CD8-positive, alpha-beta memory T cell (primary cell): ENCODE measurements around the gene IL16. TPM values are rescaled to one million over a fixed set of nuclear protein-coding genes. Genes with fewer than 3 reads are reported as not detected.

Experiments
- CTCF ChIA-PET: fragments of 350-600 bp; sonication (Branson Sonifier 250); formaldehyde crosslinking; loops from one replicate; lab custom pipeline; 2021; ENCODE audit warnings: antibody characterized with exemption; lab: Charles Lee
- POLR2A ChIA-PET: fragments of 350-600 bp; sonication (Branson Sonifier 250); formaldehyde crosslinking; loops from one replicate; lab custom pipeline; 2021; ENCODE audit warnings: antibody characterized with exemption; lab: Charles Lee
- DNase-seq, 5 donors: peaks; one replicate each; pipeline versions ENCODE4 v3.0.0 to v3.0.0-alpha.2; 2020 to 2022; ENCODE audit warnings: mixed read lengths in 1 of 5
- H3K27ac ChIP-seq: one replicate; pipeline ENCODE4 v1.7.0; 2013; ENCODE audit warnings: low read depth, mild to moderate bottlenecking, low read length, moderate library complexity
- H3K27me3 ChIP-seq: 2 replicates; pipeline ENCODE4 v1.7.0; 2013; ENCODE audit warnings: low read length, mild to moderate bottlenecking; ENCODE audit not compliant: insufficient read depth, poor library complexity, severe bottlenecking
- H3K36me3 ChIP-seq: 2 replicates; pipeline ENCODE4 v1.7.0; 2013; ENCODE audit warnings: mild to moderate bottlenecking, low read length, moderate library complexity; ENCODE audit not compliant: insufficient read depth
- H3K4me1 ChIP-seq: 2 replicates; pipeline ENCODE4 v1.7.0; 2013; ENCODE audit warnings: mild to moderate bottlenecking, low read length, moderate library complexity; ENCODE audit not compliant: insufficient read depth
- H3K4me3 ChIP-seq: 2 replicates; pipeline ENCODE4 v1.7.0; 2013; ENCODE audit warnings: mild to moderate bottlenecking, low read length
- H3K9me3 ChIP-seq: 2 replicates; pipeline ENCODE4 v1.7.0; 2013; ENCODE audit warnings: mild to moderate bottlenecking, low read length
- H3K27ac Mint-ChIP-seq, 8 donors: one replicate each; pipeline ENCODE4 v1.8.0; 2020 to 2021; ENCODE audit warnings: mixed read lengths in 8 of 8, mild to moderate bottlenecking in 6 of 8, inconsistent platforms in 3 of 8, moderate library complexity in 3 of 8
- H3K27me3 Mint-ChIP-seq, 2 donors: one replicate each; pipeline ENCODE4 v1.8.0; 2020 to 2021; ENCODE audit warnings: mixed read lengths in 2 of 2, mild to moderate bottlenecking in 1 of 2, moderate library complexity in 1 of 2
- H3K36me3 Mint-ChIP-seq, 3 donors: one replicate each; pipeline ENCODE4 v1.8.0; 2020 to 2021; ENCODE audit warnings: mixed read lengths in 3 of 3, inconsistent platforms in 1 of 3, mild to moderate bottlenecking in 1 of 3
- H3K4me1 Mint-ChIP-seq, 3 donors: one replicate each; pipeline ENCODE4 v1.8.0; 2020 to 2021; ENCODE audit warnings: mixed read lengths in 3 of 3, inconsistent platforms in 1 of 3, mild to moderate bottlenecking in 1 of 3
- H3K4me3 Mint-ChIP-seq, 7 donors: one replicate each; pipeline ENCODE4 v1.8.0; 2020 to 2021; ENCODE audit warnings: mixed read lengths in 7 of 7, mild to moderate bottlenecking in 6 of 7, moderate library complexity in 4 of 7, inconsistent platforms in 2 of 7
- H3K9me3 Mint-ChIP-seq, 5 donors: one replicate each; pipeline ENCODE4 v1.8.0; 2020 to 2022; ENCODE audit warnings: mixed read lengths in 5 of 5, mild to moderate bottlenecking in 3 of 5, moderate library complexity in 2 of 5, inconsistent platforms in 1 of 5
- polyA plus RNA-seq: library from polyadenylated mRNA; unstranded; fragments of 300-500 nt; fragmentation: Illumina TruSeq; gene quantifications from one replicate; pipeline ENCODE4 v1.2.3, GENCODE V29; 2021
- total RNA-seq, 2 experiments: library from RNA; stranded (reverse); gene quantifications; one replicate each; pipeline ENCODE4 v1.2.3, GENCODE V29; 2021

The IL16 gene
- total and polyA plus RNA-seq, 3 experiments from 2014 or later: 73.4 to 310 (median 73.8) TPM

GRCh38 chr15:81255315-81255957 is 58.8 kb downstream of the IL16 start:
- Mint-ChIP-seq H3K9me3 (peaks cover 0 to 2% (median 0%) of the 10 kb centered on the region in 5 donors), H3K4me1 (no peaks in the 10 kb centered on the region), H3K4me3 (no peak overlapping the region), H3K27ac (no peak overlapping the region), H3K36me3 (peaks cover 0 to 4% (median 0%) of the 10 kb centered on the region in 3 donors), H3K27me3 (peaks cover 10 to 73% of the 10 kb centered on the region in 2 donors)
- Histone ChIP-seq H3K36me3 (no peaks in the 10 kb centered on the region), H3K4me1 (no peaks in the 10 kb centered on the region), H3K27ac (no peak overlapping the region), H3K4me3 (no peak overlapping the region), H3K9me3 (no peaks in the 10 kb centered on the region), H3K27me3 (peaks cover 5% of the 10 kb centered on the region)
- CTCF ChIA-PET: interaction anchor here (4.0 kb wide), 1 partner anchor 11 kb away, joined by 25 read pairs; no protein-coding TSS in a partner anchor
- POLR2A ChIA-PET: no interaction called here
- no peak for DNase-seq

DNA sequence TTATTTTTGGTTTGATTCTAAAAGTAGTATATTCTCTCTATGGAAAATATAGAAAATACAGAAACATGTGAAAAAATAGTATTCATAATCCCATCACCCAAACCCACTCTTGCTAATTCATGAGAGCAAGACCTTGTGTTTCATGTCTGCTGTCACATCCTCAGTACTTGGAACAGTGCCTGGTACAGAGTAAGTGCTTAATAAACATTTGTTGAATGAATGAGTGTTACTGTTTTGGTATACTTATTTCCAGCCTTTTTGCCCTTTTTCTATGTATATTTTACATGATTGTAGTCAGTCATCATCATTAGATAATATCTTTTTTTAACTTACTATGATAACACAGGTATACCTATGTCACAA is 59.3 kb downstream of the IL16 start:
- no peaks in the 10 kb centered on the region for H3K4me1 Mint-ChIP-seq
- no peak overlapping the region for H3K27ac ChIP-seq
- H3K27me3 Mint-ChIP-seq: peaks cover 10 to 70% of the 10 kb centered on the region in 2 donors
- no peak overlapping the region for H3K4me3 ChIP-seq
- peaks cover 5% of the 10 kb centered on the region for H3K27me3 ChIP-seq
- H3K36me3 ChIP-seq: no peaks in the 10 kb centered on the region
- peaks cover 0 to 2% (median 0%) of the 10 kb centered on the region in 5 donors for H3K9me3 Mint-ChIP-seq
- CTCF ChIA-PET: interaction anchor here (4.0 kb wide), 1 partner anchor 10 kb away, joined by 25 read pairs; no protein-coding TSS in a partner anchor
- H3K4me3 Mint-ChIP-seq: no peak overlapping the region
- no peak overlapping the region for H3K27ac Mint-ChIP-seq
- POLR2A ChIA-PET: no interaction called here
- H3K9me3 ChIP-seq: no peaks in the 10 kb centered on the region
- peaks cover 0 to 4% (median 0%) of the 10 kb centered on the region in 3 donors for H3K36me3 Mint-ChIP-seq
- DNase-seq: no peak
- no peaks in the 10 kb centered on the region for H3K4me1 ChIP-seq

DNA sequence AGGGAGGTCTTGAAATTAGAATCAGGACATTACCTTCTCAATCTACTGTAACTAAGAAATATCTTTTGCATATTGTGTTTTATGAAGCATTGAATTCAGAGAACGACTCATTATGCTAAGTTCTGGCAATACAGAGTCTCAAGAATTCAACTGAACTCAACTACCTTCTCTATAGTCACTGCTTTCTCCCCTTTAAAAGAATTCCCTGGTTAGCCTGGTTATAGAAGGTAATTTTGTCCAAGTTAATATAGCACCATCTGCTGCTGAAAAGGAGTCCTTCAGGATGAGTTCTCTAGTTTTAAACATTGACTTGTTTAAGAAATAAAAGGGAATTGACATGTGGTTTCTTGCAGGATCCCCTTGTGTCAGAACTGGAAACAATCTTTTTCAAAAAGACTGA is 60.2 kb downstream of the IL16 start:
- CTCF ChIA-PET: interaction anchor here (1.5 to 4.0 kb wide), 2 partner anchors 9 kb away, joined by 5 to 25 read pairs; no protein-coding TSS in a partner anchor

DNA sequence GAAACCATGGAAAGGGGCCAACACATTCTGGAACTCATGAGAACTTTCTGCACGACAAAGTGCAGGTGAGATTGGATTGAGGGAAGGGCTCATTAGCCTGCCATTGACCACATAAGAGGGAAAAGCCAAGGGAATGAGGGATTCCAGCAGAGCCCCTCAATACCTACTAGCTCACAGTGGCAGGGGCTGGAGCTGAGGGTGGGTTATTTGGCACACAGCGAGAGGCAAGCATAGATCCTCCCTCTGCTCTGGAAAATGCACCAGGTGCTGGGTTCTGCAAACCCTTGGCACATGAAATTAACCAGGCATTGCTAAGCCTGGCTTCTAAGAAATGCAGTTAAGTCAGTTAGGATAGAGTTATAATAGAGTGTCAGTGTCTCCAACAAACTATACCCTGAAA is 60.8 kb downstream of the IL16 start:
- no peaks in the 10 kb centered on the region for H3K36me3 ChIP-seq
- H3K9me3 Mint-ChIP-seq: no peaks in the 10 kb centered on the region
- ChIA-PET POLR2A (no interaction called here), CTCF (interaction anchor here (1.2 to 1.5 kb wide), 2 partner anchors 9 to 801 kb away, joined by 3 to 5 read pairs; no protein-coding TSS in a partner anchor)
- peaks cover 5 to 56% of the 10 kb centered on the region in 2 donors for H3K27me3 Mint-ChIP-seq
- no peak overlapping the region for H3K27ac ChIP-seq
- H3K4me1 Mint-ChIP-seq: no peaks in the 10 kb centered on the region
- no peaks in the 10 kb centered on the region for H3K4me1 ChIP-seq
- DNase-seq: no peak
- H3K9me3 ChIP-seq: no peaks in the 10 kb centered on the region
- H3K4me3 Mint-ChIP-seq: no peak overlapping the region
- no peaks in the 10 kb centered on the region for H3K36me3 Mint-ChIP-seq
- peaks cover 5% of the 10 kb centered on the region for H3K27me3 ChIP-seq
- no peak overlapping the region for H3K4me3 ChIP-seq
- no peak overlapping the region for H3K27ac Mint-ChIP-seq

More for the DNA sequence above, 60.2 kb downstream of the IL16 start:
- H3K27ac Mint-ChIP-seq: no peak overlapping the region
- H3K9me3 ChIP-seq: no peaks in the 10 kb centered on the region
- no peak overlapping the region for H3K27ac ChIP-seq
- H3K36me3 ChIP-seq: no peaks in the 10 kb centered on the region
- no peaks in the 10 kb centered on the region for H3K36me3 Mint-ChIP-seq
- no peaks in the 10 kb centered on the region for H3K4me1 ChIP-seq
- no peaks in the 10 kb centered on the region for H3K9me3 Mint-ChIP-seq
- no peak overlapping the region for H3K4me3 Mint-ChIP-seq
- H3K27me3 Mint-ChIP-seq: peaks cover 7 to 60% of the 10 kb centered on the region in 2 donors
- H3K4me1 Mint-ChIP-seq: no peaks in the 10 kb centered on the region
- no peak overlapping the region for H3K4me3 ChIP-seq
- POLR2A ChIA-PET: no interaction called here
- peaks cover 5% of the 10 kb centered on the region for H3K27me3 ChIP-seq
- no peak for DNase-seq

DNA sequence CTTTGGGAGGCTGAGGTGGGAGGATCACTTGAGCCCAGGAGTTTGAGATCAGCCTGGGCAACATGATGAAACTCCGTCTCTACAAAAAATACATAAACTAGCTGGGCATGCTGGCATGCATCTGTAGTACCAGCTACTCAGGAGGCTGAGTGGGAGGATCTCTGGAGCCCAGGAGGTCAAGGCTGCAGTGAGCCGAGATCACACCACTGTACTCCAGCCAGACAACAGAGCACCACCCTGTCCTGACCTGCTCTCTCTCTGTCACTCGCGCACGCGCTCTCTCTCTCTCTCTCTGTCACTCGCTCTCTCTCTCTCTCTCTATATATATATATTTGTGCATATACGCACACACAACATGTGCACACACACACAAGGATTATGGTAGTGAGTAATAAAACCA is 61.8 kb downstream of the IL16 start:
- H3K36me3 ChIP-seq: no peaks in the 10 kb centered on the region
- Mint-ChIP-seq H3K27me3 (peaks cover 5 to 46% of the 10 kb centered on the region in 2 donors), H3K9me3 (no peaks in the 10 kb centered on the region), H3K27ac (no peak overlapping the region), H3K4me1 (no peaks in the 10 kb centered on the region), H3K36me3 (no peaks in the 10 kb centered on the region), H3K4me3 (no peak overlapping the region)
- no peak overlapping the region for H3K27ac ChIP-seq
- no peak overlapping the region for H3K4me3 ChIP-seq
- ChIA-PET POLR2A (no interaction called here), CTCF (interaction anchor here (1.2 to 1.5 kb wide), 2 partner anchors 8 to 802 kb away, joined by 3 to 5 read pairs; no protein-coding TSS in a partner anchor)
- no peaks in the 10 kb centered on the region for H3K4me1 ChIP-seq
- no peaks in the 10 kb centered on the region for H3K27me3 ChIP-seq
- DNase-seq: no peak
- no peaks in the 10 kb centered on the region for H3K9me3 ChIP-seq

DNA sequence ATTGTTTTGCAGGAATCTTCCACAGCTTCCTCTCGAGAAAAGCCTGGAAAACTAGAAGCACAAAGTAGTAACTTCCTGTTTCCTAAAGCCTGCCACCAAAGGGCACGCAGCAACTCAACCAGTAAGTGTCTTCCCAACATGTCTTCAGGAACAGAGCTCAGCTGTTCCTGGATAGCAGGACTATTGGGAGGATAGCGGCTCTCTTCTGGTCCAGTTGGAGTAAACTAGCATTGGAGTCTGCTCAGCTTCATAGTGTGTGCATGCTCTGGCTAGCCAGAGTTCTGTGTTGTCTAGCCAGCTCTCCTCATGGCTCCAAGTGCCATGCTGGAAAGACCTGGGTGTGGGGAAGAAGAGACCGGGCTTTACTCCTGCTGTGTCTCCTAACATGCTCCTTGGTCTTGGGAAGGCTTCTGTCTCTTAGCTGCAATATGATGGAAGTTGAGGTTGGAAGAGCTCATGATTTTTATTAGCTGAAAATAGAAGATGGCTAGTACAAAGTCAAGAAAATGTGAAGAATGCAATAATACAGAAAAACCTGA is 63.1 kb downstream of the IL16 start:
- Histone ChIP-seq H3K9me3 (no peaks in the 10 kb centered on the region), H3K27ac (no peak overlapping the region), H3K36me3 (no peaks in the 10 kb centered on the region), H3K27me3 (no peaks in the 10 kb centered on the region), H3K4me1 (no peaks in the 10 kb centered on the region), H3K4me3 (no peak overlapping the region)
- H3K9me3 Mint-ChIP-seq: no peaks in the 10 kb centered on the region
- no peak overlapping the region for H3K4me3 Mint-ChIP-seq
- CTCF ChIA-PET: interaction anchor here (1.7 to 2.5 kb wide), 2 partner anchors 9 to 147 kb away, joined by 3 to 7 read pairs; no protein-coding TSS in a partner anchor
- peaks cover 6 to 37% of the 10 kb centered on the region in 2 donors for H3K27me3 Mint-ChIP-seq
- no peak for DNase-seq
- POLR2A ChIA-PET: no interaction called here
- H3K36me3 Mint-ChIP-seq: no peaks in the 10 kb centered on the region
- no peak overlapping the region for H3K27ac Mint-ChIP-seq
- no peaks in the 10 kb centered on the region for H3K4me1 Mint-ChIP-seq

GRCh38 chr15:81261172-81261811 is 64.6 kb downstream of the IL16 start:
- ChIA-PET CTCF (interaction anchor here (1.7 to 2.5 kb wide), 2 partner anchors 8 to 146 kb away, joined by 3 to 7 read pairs; no protein-coding TSS in a partner anchor), POLR2A (no interaction called here)
- Mint-ChIP-seq H3K27ac (no peak overlapping the region), H3K4me1 (peaks cover 13 to 14% (median 13%) of the 10 kb centered on the region in 3 donors), H3K4me3 (no peak overlapping the region), H3K27me3 (peaks cover 6 to 33% of the 10 kb centered on the region in 2 donors), H3K9me3 (no peaks in the 10 kb centered on the region), H3K36me3 (no peaks in the 10 kb centered on the region)
- no peak overlapping the region for H3K4me3 ChIP-seq
- peaks cover 11% of the 10 kb centered on the region for H3K4me1 ChIP-seq
- H3K36me3 ChIP-seq: no peaks in the 10 kb centered on the region
- no peaks in the 10 kb centered on the region for H3K9me3 ChIP-seq
- H3K27ac ChIP-seq: no peak overlapping the region
- no peak for DNase-seq
- H3K27me3 ChIP-seq: no peaks in the 10 kb centered on the region

DNA sequence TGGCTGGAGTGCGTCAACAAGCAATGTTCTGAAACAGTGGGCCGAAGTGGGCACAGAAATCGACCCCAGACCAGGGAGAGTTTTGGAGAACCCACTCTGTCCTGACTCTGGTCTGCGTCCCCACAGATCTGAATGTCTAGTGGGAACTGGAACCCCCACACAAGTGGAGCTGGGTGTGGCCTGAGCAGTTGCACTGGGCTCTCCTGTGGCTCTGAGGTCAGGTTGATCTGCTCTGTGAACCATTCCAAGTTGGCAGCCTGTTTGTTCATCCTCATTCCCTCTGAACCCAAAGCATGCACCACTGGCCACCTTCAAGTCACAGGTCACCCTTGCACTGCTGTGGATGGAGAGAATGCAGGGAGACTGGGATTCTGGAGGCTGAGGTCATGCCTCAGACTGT is 66.8 kb downstream of the IL16 start:
- H3K9me3 ChIP-seq: no peaks in the 10 kb centered on the region
- H3K4me1 ChIP-seq: peaks cover 12% of the 10 kb centered on the region
- peaks cover 4 to 21% of the 10 kb centered on the region in 2 donors for H3K27me3 Mint-ChIP-seq
- no peak overlapping the region for H3K27ac Mint-ChIP-seq
- peaks cover 16 to 19% (median 18%) of the 10 kb centered on the region in 3 donors for H3K4me1 Mint-ChIP-seq
- H3K27ac ChIP-seq: no peak overlapping the region
- DNase-seq: no peak
- no peaks in the 10 kb centered on the region for H3K36me3 ChIP-seq
- ChIA-PET POLR2A (no interaction called here), CTCF (interaction anchor here (1.3 to 1.6 kb wide), 2 partner anchors 10 to 137 kb away, joined by 3 to 6 read pairs; no protein-coding TSS in a partner anchor)
- no peak overlapping the region for H3K4me3 ChIP-seq
- no peak overlapping the region for H3K4me3 Mint-ChIP-seq
- H3K9me3 Mint-ChIP-seq: no peaks in the 10 kb centered on the region
- H3K36me3 Mint-ChIP-seq: no peaks in the 10 kb centered on the region
- H3K27me3 ChIP-seq: no peaks in the 10 kb centered on the region
